ENCODE results near the gene CTNNB1.

CTNNB1 gene

GRCh38 chr3:41239587-41239986 lies 40.3 kb downstream of the CTNNB1 start:
- TF ChIP-seq, protein P1, sequence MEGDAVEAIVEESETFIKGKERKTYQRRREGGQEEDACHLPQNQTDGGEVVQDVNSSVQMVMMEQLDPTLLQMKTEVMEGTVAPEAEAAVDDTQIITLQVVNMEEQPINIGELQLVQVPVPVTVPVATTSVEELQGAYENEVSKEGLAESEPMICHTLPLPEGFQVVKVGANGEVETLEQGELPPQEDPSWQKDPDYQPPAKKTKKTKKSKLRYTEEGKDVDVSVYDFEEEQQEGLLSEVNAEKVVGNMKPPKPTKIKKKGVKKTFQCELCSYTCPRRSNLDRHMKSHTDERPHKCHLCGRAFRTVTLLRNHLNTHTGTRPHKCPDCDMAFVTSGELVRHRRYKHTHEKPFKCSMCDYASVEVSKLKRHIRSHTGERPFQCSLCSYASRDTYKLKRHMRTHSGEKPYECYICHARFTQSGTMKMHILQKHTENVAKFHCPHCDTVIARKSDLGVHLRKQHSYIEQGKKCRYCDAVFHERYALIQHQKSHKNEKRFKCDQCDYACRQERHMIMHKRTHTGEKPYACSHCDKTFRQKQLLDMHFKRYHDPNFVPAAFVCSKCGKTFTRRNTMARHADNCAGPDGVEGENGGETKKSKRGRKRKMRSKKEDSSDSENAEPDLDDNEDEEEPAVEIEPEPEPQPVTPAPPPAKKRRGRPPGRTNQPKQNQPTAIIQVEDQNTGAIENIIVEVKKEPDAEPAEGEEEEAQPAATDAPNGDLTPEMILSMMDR (IDR thresholded peaks at IDR 0.05; ENCODE audit: insufficient read depth, low read depth, low read length, missing control alignments): no peak
- DNase-seq (ENCODE audit: low read depth): no peak
- H3K4me3 ChIP-seq (ENCODE audit: low read length): no peak overlapping the region

GRCh38 chr3:41241161-41241560 lies 41.9 kb downstream of the CTNNB1 start:
- TF ChIP-seq, protein P1 (IDR thresholded peaks at IDR 0.05; ENCODE audit: insufficient read depth, low read depth, low read length, missing control alignments): no peak
- H3K4me3 ChIP-seq (ENCODE audit: low read length): no peak overlapping the region
- DNase-seq (ENCODE audit: low read depth): peak; percentile 64

DNA sequence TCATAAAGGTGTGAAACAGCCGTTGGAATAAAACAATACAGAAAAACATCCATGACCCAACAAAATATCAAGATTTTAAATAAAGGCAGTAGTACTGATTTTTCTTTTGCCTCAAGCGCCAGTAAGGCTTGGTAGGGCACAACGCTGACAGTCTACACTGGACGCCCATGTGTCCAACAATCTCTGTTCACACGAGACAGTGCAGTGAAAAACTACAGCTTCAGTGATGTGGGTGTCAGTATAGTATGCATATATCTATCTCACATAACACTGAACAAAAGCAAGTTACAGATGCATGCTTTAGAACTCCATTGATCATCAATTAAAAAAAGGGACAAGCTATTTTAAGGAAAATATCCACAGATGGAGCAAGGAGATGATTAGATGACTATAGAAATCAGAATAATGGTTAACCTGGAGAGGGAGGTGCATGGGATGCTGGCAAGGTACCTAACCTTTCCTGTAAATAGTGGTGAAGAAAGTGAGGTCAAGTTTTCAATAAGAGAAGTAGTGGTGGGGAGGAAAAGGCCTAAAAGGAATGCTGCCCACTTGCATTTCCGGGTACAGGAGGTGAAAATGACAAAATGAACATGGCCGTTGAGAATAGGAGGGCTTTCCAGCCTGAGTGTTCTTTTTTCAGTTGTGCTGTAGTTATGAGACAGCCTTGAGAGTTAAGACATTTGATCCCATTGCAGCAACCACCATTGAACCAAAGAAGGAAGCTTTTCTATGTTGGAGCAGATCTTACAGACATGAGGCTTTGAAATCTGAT lies 42.7 kb downstream of the CTNNB1 start:
- TF ChIP-seq, protein P1 (IDR thresholded peaks at IDR 0.05; ENCODE audit: insufficient read depth, low read depth, low read length, missing control alignments): no peak
- no peak overlapping the region for H3K4me3 ChIP-seq (ENCODE audit: low read length)
- DNase-seq (ENCODE audit: low read depth): no peak

DNA sequence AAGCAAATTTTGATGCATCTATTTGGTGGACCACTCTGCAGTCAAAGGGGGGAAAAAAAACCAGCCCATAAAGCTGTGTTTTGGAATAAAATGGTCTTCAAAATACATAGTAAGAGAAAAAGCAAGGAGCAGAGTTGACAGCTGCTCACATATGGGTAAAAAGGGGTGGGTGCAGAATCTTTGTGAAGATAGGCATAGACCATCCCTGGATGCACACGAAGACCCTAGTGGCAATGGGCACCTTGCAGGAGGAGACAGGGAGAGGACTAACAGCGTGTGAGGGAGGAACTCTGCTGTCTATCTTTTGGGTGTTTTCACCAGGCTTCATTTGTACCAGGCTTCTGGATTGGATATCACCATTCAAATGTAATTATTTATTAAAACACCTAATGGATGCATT lies 43.9 kb downstream of the CTNNB1 start:
- TF ChIP-seq, protein P1 (IDR thresholded peaks at IDR 0.05; ENCODE audit: insufficient read depth, low read depth, low read length, missing control alignments): no peak
- no peak for DNase-seq (ENCODE audit: low read depth)
- H3K4me3 ChIP-seq (ENCODE audit: low read length): no peak overlapping the region

- no peak for DNase-seq (ENCODE audit: low read depth)
Observed at GRCh38 chr3:41244620-41245336, 45.5 kb downstream of the CTNNB1 start.

DNA sequence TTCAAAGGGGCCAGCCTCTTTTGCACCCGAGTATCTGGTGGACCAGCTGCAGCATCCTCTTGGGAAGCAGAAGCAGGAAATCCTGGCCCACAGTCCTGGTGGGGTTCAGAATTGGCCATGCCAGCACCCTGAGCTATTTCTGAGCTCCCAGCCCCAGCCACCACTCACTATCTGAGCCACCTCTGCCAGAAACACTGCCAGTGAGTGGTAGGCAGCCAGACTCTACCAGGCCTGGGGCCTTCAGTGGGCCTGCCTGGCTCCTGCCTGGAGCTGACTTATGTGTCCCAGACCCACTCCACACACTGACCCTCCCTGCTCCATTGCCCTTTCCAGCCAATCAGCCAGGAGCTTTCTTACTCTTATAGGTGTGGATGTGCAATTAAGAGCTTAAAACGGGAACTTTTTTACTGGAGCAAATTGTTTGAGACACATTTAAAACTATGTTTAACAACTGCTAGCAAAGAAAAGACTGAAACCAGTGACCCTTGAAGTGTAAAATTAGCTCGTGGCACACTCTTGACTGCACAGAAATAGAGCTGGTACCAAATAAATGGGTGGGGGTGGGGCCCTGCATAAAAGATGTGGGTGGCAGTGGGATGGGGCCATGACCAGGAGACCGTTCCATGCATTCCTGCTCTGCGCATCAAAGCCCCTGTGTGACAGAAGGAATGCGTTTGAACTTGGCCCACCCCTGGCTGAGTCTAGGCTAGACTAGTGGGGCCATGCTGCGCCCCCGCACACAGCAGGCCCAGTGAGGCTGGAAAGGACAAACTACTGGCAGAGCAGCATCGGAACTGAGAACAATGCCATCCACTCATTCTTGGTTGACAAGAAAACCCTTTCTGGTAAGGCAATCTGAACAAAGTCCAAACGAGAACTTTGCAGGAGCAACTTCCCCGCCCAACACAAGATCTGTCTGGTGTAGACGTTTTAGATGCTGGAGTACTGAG lies 48.0 kb downstream of the CTNNB1 start:
- DNase-seq (ENCODE audit: low read depth): no peak
- TF ChIP-seq, protein P1 (IDR thresholded peaks at IDR 0.05; ENCODE audit: insufficient read depth, low read depth, low read length, missing control alignments): no peak
- no peak overlapping the region for H3K4me3 ChIP-seq (ENCODE audit: low read length)

More at GRCh38 chr3:41244620-41245336, 45.5 kb downstream of the CTNNB1 start:
- H3K4me3 ChIP-seq (ENCODE audit: low read length): no peak overlapping the region
- TF ChIP-seq, protein P1 (IDR thresholded peaks at IDR 0.05; ENCODE audit: insufficient read depth, low read depth, low read length, missing control alignments): no peak

Data from epithelial cell of esophagus (primary cell).